Cardiac fibroblast (primary cell): ENCODE results near the gene FZD4.
"Not testable (repeated sequence)": the region's sequence is repeated elsewhere in the genome, so short reads cannot be mapped to it uniquely, and the experiment has no call there.

ENCODE experiments used
- DNase-seq, 2 donors: peaks; one replicate each; pipeline versions ENCODE4 v3.0.0 to v3.0.0-alpha.2; 2010; ENCODE audit warnings: low read depth in 2 of 2
- H3K4me3 ChIP-seq, 2 donors: replicated peaks in 1 of 2; 1 replicate in 1 of 2; 2 replicates in 1 of 2; pipeline ENCODE4 v1.5.1; 2011; ENCODE audit warnings: low read depth in 2 of 2, low read length in 2 of 2, mild to moderate bottlenecking in 2 of 2, moderate library complexity in 1 of 2
- TF ChIP-seq, protein P1 (sequence below): IDR thresholded peaks from one replicate; pipeline ENCODE4 v1.5.1; 2011; ENCODE audit warnings: low read depth, mild to moderate bottlenecking, low read length, inconsistent platforms

The FZD4 gene

DNA sequence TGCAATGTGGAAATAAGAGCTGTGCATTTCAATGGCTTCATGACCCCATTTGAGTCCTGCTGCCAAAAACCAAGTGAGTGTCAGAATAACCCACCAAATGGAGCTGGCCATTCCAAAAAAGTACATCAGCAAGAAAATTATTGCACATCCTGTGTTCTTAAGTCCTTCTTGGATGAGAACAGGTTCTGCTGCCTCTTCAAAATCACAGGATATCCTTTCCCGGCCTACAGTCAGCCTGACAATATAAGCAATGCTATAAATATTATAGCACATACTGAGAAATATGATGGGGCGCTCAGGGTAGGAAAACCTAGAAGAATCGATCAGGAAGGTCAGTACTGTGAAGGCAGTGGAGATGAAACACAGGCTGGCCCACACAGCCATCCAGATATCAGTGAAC, 3.5 kb downstream of the FZD4 start:
- no peak for DNase-seq
- TF ChIP-seq, protein P1, sequence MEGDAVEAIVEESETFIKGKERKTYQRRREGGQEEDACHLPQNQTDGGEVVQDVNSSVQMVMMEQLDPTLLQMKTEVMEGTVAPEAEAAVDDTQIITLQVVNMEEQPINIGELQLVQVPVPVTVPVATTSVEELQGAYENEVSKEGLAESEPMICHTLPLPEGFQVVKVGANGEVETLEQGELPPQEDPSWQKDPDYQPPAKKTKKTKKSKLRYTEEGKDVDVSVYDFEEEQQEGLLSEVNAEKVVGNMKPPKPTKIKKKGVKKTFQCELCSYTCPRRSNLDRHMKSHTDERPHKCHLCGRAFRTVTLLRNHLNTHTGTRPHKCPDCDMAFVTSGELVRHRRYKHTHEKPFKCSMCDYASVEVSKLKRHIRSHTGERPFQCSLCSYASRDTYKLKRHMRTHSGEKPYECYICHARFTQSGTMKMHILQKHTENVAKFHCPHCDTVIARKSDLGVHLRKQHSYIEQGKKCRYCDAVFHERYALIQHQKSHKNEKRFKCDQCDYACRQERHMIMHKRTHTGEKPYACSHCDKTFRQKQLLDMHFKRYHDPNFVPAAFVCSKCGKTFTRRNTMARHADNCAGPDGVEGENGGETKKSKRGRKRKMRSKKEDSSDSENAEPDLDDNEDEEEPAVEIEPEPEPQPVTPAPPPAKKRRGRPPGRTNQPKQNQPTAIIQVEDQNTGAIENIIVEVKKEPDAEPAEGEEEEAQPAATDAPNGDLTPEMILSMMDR = no peak
- H3K4me3 ChIP-seq = no peak overlapping the region

DNA sequence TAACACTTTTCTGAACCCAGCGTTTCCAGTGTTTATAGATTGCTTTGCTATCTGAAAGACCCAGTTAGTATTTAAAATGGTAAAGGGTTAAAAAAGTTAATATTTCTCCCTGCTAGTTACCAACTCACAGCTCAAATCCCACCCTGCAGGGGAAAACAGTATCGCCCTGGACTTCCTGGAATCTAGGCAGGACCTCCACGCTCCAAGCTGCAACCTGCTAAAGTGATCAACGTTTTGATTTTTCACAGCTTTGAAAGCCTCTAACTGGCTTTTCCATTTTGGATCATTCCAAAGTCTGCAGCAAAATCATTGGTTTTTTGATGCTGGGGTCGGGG, 4.6 kb downstream of the FZD4 start:
- H3K4me3 ChIP-seq = no peak overlapping the region

DNA sequence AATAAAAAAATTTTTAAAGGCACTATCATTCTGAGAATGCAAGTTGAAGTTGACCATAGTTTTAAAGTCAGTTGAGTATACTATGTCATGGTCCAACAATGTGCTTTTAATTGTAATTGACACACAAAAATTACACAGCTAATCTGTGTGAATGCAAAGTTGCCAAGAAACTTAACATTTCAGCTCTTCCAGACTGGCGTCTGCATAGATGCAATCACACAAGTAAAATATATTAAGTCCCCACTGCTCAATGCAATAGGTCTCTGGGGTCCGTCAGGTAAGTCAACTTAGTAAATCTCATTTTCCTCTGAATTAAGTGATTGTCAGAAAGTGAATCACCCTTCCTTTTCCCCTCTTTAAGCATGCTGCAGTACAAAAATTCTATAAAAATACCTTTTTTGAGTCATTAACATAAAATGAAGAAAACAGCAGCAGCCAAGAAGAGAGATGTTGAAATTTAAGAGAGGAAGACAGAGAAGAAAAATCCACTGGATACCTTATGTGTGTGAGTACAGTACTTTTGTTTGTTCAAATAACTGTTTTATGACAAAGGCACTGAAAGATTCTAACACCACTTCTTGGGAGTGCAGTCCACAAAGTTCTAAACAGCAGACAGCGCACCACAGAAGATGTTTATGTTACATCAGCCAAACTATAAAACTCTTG, 5.1 kb downstream of the FZD4 start:
- no peak overlapping the region for H3K4me3 ChIP-seq
- DNase-seq = peak in 1 of 2 donors; percentile 67
- TF ChIP-seq, protein P1 = no peak

More for the DNA sequence above, 4.6 kb downstream of the FZD4 start:
- no peak for DNase-seq
- TF ChIP-seq, protein P1 = no peak

DNA sequence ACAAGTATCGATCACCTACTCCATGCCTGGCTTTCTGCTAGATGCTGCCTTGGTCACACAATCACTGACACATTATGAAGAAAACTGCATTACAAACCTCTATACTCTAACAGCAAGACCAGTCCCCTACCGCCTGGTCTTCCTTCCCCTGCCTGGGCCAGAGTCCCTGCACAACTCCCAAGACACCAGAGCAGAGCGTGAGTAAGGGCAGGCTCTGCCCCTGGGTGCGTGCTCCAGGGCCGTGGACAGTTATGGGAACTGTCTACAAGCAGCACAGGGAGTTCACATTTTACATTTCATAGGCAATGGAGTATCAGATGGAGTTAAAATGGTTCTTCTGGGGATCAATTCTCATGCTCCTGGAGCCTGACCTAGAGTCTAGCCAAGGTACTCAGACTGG, 6.5 kb downstream of the FZD4 start:
- TF ChIP-seq, protein P1 = no peak
- no peak for DNase-seq
- H3K4me3 ChIP-seq = no peak overlapping the region

DNA sequence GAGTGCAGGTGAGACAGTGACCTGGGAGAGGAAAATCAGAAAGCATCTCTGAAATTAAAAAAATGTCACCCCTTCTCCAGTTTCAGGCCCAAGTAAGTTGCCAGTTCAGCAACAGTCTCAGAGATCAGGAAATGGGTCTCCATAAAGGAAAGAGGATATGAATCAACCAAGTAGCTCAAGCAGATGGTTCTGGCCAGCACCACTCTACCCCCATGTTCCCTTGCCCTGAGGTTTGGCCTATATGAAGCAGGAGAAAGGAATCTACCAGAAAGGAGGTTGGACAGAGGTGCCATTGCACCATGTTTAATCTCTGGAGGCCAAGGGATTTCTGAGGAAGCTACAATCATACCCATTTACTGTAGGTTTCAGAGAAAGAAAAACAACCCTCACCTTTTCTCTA, 7.7 kb downstream of the FZD4 start:
- H3K4me3 ChIP-seq = no peak overlapping the region
- TF ChIP-seq, protein P1 = no peak
- DNase-seq = peak in 1 of 2 donors; percentile 89

DNA sequence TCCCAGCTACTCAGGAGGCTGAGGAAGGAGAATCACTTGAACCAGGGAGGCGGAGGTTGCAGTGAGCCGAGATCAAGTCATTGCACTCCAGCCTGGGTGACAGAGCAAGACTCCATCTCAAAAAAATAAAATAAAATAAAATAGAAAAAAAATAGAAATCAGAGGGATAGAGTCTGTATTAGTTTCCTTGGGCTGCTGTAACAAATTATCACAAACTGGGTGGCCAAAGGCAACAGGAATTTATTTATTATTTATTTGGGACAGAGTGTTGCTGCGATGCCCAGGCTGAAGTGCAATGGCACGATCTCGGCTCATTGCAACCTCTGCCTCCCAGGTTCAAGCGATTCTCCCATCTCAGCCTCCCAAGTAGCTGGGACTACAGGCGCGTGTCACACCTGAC, 11.7 kb downstream of the FZD4 start:
- DNase-seq, H3K4me3 ChIP-seq: not testable (repeated sequence)

DNA sequence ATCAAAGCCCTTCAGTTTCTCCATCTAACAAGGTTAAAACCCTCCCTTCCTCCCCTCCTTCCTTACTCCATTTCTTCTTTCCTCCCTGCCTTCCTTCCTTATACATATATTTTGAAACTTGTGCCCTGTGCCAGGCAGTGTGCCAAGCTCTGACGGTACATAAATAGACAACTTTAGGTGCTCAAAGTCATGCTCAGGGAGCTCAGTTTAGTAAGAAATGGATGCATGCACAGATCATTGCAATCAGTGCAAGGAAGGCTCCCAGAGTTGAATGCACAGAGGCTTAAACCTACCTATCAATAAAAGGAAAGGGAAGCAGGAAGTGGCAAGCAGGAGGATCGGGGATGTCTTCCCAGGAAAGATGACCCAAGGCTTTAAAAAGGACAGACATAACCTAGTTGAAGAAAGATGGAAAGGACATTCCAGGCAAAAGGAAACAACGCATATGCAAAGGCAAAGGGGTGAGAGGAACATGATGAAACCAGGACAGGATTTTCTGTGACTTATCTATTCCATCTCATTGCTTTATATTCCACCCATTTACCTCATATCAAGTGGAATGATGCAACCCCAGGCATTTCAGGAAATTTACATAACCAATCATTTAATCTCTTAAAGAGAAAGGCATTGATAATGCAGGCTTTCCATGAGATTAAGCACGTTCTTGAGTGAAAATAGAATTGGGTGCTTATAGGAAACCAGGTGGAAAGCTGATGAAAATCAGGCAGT, 13.2 kb downstream of the FZD4 start:
- TF ChIP-seq, protein P1 = no peak

More for the DNA sequence above, 13.2 kb downstream of the FZD4 start:
- DNase-seq = no peak
- no peak overlapping the region for H3K4me3 ChIP-seq
